ENCODE data around the gene VTI1B. TPM values are rescaled to one million over a fixed set of nuclear protein-coding genes. Genes with fewer than 3 reads are reported as not detected.
A peak's percentile ranks its signal among the peaks of the same experiment; 100 is the strongest.
"Not testable (repeated sequence)": the region's sequence is repeated elsewhere in the genome, so short reads cannot be mapped to it uniquely, and the experiment has no call there.

The VTI1B gene
- total RNA-seq, 1 donor from 2014 or later = 46.0 TPM

GRCh38 chr14:67630186-67630585 is 44.2 kb downstream of the VTI1B start:
- no peak for DNase-seq (ENCODE audit: low read depth in 2 of 2)

- DNase-seq (ENCODE audit: low read depth in 2 of 2) = no peak
Measured at GRCh38 chr14:67627519-67627918, 46.9 kb downstream of the VTI1B start.

- not testable (repeated sequence) for DNase-seq (ENCODE audit: low read depth in 2 of 2)
Measured at GRCh38 chr14:67626131-67626530, 48.3 kb downstream of the VTI1B start.

GRCh38 chr14:67623114-67623513 is 51.3 kb downstream of the VTI1B start:
- peak; percentile 70 to 89 for DNase-seq (ENCODE audit: low read depth in 2 of 2)

GRCh38 chr14:67622675-67623074 is 51.8 kb downstream of the VTI1B start:
- peak; percentile 91 to 92 for DNase-seq (ENCODE audit: low read depth in 2 of 2)

- DNase-seq (ENCODE audit: low read depth in 2 of 2) = peak; percentile 11 to 19
Measured at GRCh38 chr14:67620217-67620785, 54.1 kb downstream of the VTI1B start.

GRCh38 chr14:67619446-67620216 is 54.8 kb downstream of the VTI1B start, which contains the start of gene ARG2:
Gene ARG2 (plus strand): TSS chr14:67619920. CDS start chr14:67619978, 58 bp downstream.
- peak; percentile 96 to 99 for DNase-seq (ENCODE audit: low read depth in 2 of 2)

- DNase-seq (ENCODE audit: low read depth in 2 of 2) = peak; percentile 87 to 88
Measured at GRCh38 chr14:67618617-67619063, 55.8 kb downstream of the VTI1B start.

GRCh38 chr14:67610491-67610890 is 63.9 kb downstream of the VTI1B start:
- DNase-seq (ENCODE audit: low read depth in 2 of 2) = no peak

- no peak for DNase-seq (ENCODE audit: low read depth in 2 of 2)
Measured at GRCh38 chr14:67609642-67610310, 64.7 kb downstream of the VTI1B start.

- no peak for DNase-seq (ENCODE audit: low read depth in 2 of 2)
Measured at GRCh38 chr14:67607646-67608045, 66.8 kb downstream of the VTI1B start.

GRCh38 chr14:67602995-67603545 is 71.4 kb downstream of the VTI1B start:
- DNase-seq (ENCODE audit: low read depth in 2 of 2) = no peak

- DNase-seq (ENCODE audit: low read depth in 2 of 2) = no peak
Measured at GRCh38 chr14:67602076-67602475, 72.4 kb downstream of the VTI1B start.

GRCh38 chr14:67600562-67600974 is 73.9 kb downstream of the VTI1B start:
- DNase-seq (ENCODE audit: low read depth in 2 of 2) = not testable (repeated sequence)

GRCh38 chr14:67599698-67600561 is 74.5 kb downstream of the VTI1B start, which contains the start of gene PIGH:
Gene PIGH (minus strand): TSS chr14:67600268. CDS start chr14:67600203, 65 bp downstream.
- peak; percentile 85 to 93 for DNase-seq (ENCODE audit: low read depth in 2 of 2)

Other genes with a start within 250 kb of the VTI1B start
- 0.40 and 0.44 TPM in 2 replicates for gene TMEM229B, start 185.9 kb downstream of the VTI1B start, total RNA-seq
- under 0.01 and 0.22 TPM in 2 replicates for gene PLEKHH1, start 141.3 kb downstream of the VTI1B start, total RNA-seq
- gene PIGH, start 74.4 kb downstream of the VTI1B start, total RNA-seq = 9.4 and 14.1 TPM in 2 replicates
- gene ARG2, start 54.7 kb downstream of the VTI1B start, total RNA-seq = 33.8 and 39.7 TPM in 2 replicates
- 67.3 and 96.2 TPM in 2 replicates for gene RDH11, start 21.1 kb upstream of the VTI1B start, total RNA-seq
- gene RDH12, start 27.3 kb upstream of the VTI1B start, total RNA-seq = under 0.01 TPM in 1 of 2 replicates, not detected in the other
- 13.1 and 16.5 TPM in 2 replicates for gene ZFYVE26, start 142.0 kb upstream of the VTI1B start, total RNA-seq
- 8.1 and 8.9 TPM in 2 replicates for gene RAD51B, start 145.1 kb upstream of the VTI1B start, total RNA-seq

Data from lung microvascular endothelial cell (primary cell).